Mucosa of descending colon (tissue), 3 donors: ENCODE results near the gene RBPJL. TPM values are rescaled to one million over a fixed set of nuclear protein-coding genes. Genes with fewer than 3 reads are reported as not detected.

Experiments
- ATAC-seq: fragments of 200-7000 bp; cut with Tn5 transposase; one replicate; pipeline ENCODE4 v1.9.1; 2020; ENCODE audit warnings: mild to moderate bottlenecking, moderate library complexity
- DNase-seq, 3 donors: peaks; one replicate each; pipeline ENCODE4 v3.0.0-alpha.2; 2020
- H3K36me3 ChIP-seq: fragments of 200-600 bp; one replicate; pipeline ENCODE4 v1.8.0; 2021; ENCODE audit warnings: low read depth, mild to moderate bottlenecking
- H3K4me1 ChIP-seq: fragments of 200-600 bp; one replicate; pipeline ENCODE4 v1.8.0; 2021; ENCODE audit warnings: low read depth, mild to moderate bottlenecking
- H3K4me3 ChIP-seq: fragments of 200-600 bp; one replicate; pipeline ENCODE4 v1.8.0; 2021; ENCODE audit warnings: mild to moderate bottlenecking
- H3K9me3 ChIP-seq: fragments of 200-600 bp; one replicate; pipeline ENCODE4 v1.8.0; 2021; ENCODE audit warnings: mild to moderate bottlenecking
- CTCF ChIP-seq: fragments of 200-600 bp; IDR thresholded peaks from one replicate; pipeline ENCODE4 v1.8.0; 2022; ENCODE audit warnings: antibody characterized with exemption, mild to moderate bottlenecking
- intact Hi-C, 2 donors: fragments of 100-400 bp; cut with DNase I in 1 of 2; cut with micrococcal nuclease in 1 of 2; formaldehyde crosslinking; loops; one replicate each; pipeline versions ENCODE4 v1.11.0 to v1.11.1; 2022; cut with DNase I, micrococcal nuclease
- total RNA-seq, 3 donors: library from RNA; stranded (reverse); fragmentation: NEBNext Ultra II Directional in 2 of 3; extraction: Animal tissue kit (Norgen Biotek cat#: 25700) in 2 of 3; gene quantifications; one replicate each; pipeline versions ENCODE4 v1.2.1 to v1.2.4, GENCODE V29; 2021 to 2023
- donor health status: DM: no; HTN: no; CAD: no; lungs with moderate emphysema.
- donor health status: DM: no; HTN: no; CAD: no.
- donor health status: DM: no; HTN: yes; CAD: no.

RBPJL gene
- total RNA-seq, 3 donors from 2014 or later = not detected

DNA sequence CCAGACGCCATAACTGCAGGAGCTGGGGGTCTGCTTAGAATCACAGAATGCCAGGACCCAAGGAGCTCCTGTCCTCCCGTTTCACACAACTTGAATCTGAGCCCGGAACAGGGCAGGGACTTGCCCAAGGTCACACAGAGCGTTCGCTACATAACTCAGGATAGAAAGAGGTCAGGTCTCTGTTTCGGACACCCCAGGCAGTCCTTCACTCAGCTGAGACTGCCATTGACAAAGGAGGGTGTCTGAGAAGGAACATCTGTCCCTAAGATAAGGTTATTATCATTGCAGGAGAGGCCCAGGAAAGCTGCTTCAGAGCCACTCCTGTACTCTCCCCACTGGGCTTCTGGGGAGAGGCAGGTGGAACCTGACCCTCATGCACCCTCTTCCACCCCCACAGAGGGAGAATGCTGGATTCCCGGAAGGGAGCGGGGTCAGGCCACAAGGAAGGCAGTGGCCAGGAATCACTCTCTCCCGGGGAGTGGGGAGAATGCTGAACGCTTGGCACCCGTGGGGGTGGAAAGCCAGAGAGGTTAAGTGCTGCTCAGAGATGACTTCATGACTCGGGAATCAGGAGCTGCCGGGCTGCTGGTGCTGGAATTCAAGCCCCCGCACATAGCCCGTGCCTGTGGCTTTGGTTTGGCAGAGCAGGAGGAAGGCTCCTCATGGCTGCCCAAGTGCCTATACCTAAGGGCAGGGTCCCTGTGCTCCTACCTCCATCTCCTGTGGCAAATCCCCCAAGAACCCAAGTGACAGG, 30.9 kb downstream of the RBPJL start:
- H3K9me3 ChIP-seq = no peaks in the 10 kb centered on the region
- ATAC-seq (peak; percentile 47), DNase-seq (peak in 2 of 3 donors; percentile 65 to 68)
- no peak overlapping the region for H3K4me3 ChIP-seq
- intact Hi-C loops = no loop called here
- H3K4me1 ChIP-seq = peaks cover 62% of the 10 kb centered on the region
- no peak for TF ChIP-seq CTCF
- no peaks in the 10 kb centered on the region for H3K36me3 ChIP-seq

DNA sequence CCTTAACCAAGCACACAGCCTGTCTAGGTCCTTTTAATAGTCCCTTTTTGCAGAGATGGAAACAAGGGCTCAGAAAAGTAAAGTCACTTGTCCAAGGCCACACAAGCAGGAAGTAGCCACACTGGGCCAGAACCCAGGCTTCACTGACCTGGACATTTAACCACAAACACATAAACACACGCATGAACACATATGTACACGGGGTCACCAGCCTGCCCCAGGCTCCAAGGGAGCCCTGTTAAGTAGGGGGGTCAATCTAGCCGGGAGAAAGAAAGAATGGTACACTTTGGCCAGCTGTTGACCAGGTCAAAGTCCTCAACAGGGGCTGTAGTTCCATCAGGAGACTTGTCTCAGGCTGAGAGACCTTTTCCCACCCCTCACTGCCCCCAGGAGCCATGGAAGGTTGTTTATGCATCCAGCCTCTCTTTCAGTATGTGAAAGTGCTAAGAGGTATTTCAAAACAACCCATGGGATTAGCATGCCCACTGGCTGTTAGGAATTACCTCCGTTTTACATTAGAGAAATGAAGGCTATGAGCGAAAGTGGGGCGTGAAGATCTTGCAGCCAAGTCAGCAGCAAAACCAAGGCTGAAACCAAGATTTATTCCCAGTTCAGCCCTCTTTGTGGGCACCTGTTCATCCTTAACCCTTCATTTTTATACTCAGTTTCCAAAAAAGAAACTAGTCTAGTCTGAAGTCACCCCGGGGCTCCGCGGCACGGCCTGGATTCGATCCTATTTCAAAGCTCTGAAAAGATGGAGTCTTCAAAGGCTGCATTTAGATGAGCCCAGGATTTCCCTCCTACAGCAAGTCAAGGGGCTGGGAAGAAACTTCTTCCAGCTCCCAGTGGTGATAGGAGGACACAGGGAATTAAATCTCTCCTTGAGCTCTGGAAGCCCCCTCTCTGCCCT, 31.7 kb downstream of the RBPJL start:
- H3K4me3 ChIP-seq = no peak overlapping the region
- no peak for TF ChIP-seq CTCF
- ATAC-seq (no peak), DNase-seq (no peak)
- intact Hi-C loops = no loop called here
- no peaks in the 10 kb centered on the region for H3K9me3 ChIP-seq
- H3K4me1 ChIP-seq = peaks cover 68% of the 10 kb centered on the region
- H3K36me3 ChIP-seq = no peaks in the 10 kb centered on the region

DNA sequence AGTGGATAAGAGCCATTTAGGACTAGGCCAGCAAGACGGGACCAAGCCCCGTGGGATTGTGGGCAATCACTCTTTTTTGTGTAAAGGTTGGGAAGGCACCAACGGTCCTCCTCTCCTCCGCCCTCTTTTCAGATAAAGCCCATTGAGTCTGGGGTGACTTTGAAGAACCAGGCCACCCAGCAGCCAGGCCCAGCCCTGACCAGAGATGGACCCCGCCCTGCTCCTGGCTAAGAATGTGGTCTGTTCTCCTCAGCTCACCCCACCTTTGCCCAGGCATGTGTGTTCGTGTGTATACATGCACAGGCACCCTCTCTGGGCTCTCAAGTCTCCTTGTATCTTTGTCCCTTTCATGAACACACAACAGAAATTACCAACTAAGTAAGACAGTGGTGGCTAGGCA, 32.4 kb downstream of the RBPJL start:
- H3K4me1 ChIP-seq = peaks cover 75% of the 10 kb centered on the region
- no peak for TF ChIP-seq CTCF
- ATAC-seq (no peak), DNase-seq (peak in 2 of 3 donors; percentile 57 to 58)
- no peak overlapping the region for H3K4me3 ChIP-seq
- no peaks in the 10 kb centered on the region for H3K9me3 ChIP-seq
- intact Hi-C loops = no loop called here
- H3K36me3 ChIP-seq = no peaks in the 10 kb centered on the region

- no peak for ATAC-seq
- H3K36me3 ChIP-seq = no peaks in the 10 kb centered on the region
- intact Hi-C loops = no loop called here
Observed at GRCh38 chr20:45339799-45340198, 33.2 kb downstream of the RBPJL start.

More at GRCh38 chr20:45339799-45340198, 33.2 kb downstream of the RBPJL start:
- Histone ChIP-seq H3K4me1 (peaks cover 83% of the 10 kb centered on the region), H3K9me3 (no peaks in the 10 kb centered on the region), H3K4me3 (no peak overlapping the region)
- no peak for DNase-seq
- TF ChIP-seq CTCF = no peak
